Gastroesophageal sphincter (tissue), 4 donors: ENCODE data around the gene CNBP. TPM values are rescaled to one million over a fixed set of nuclear protein-coding genes. Genes with fewer than 3 reads are reported as not detected.
"Not testable (repeated sequence)": the region's sequence is repeated elsewhere in the genome, so short reads cannot be mapped to it uniquely, and the experiment has no call there.

ENCODE experiments used
- ATAC-seq: fragments of 150-250 bp; one replicate; pipeline ENCODE4 v1.9.1; 2016; ENCODE audit warnings: mild to moderate bottlenecking, moderate library complexity
- H3K27ac ChIP-seq, 4 donors: fragments of 200-600 bp; sonication (generic) in 3 of 4; 1 replicate in 3 of 4; 2 replicates in 1 of 4; pipeline ENCODE4 v1.5.1; 2016 to 2019
- H3K27me3 ChIP-seq: fragments of 200-600 bp; sonication (generic); one replicate; pipeline ENCODE4 v1.5.1; 2019
- H3K36me3 ChIP-seq, 2 donors: fragments of 200-600 bp; sonication (generic); one replicate each; pipeline ENCODE4 v1.5.1; 2019; ENCODE audit warnings: control low read depth in 1 of 2
- H3K4me1 ChIP-seq, 3 donors: fragments of 200-600 bp; sonication (generic); 1 replicate in 2 of 3; 2 replicates in 1 of 3; pipeline ENCODE4 v1.5.1; 2016 to 2019; ENCODE audit warnings: control low read depth in 2 of 3
- H3K4me3 ChIP-seq, 2 donors: fragments of 200-600 bp; sonication (generic); one replicate each; pipeline ENCODE4 v1.5.1; 2019; ENCODE audit warnings: mild to moderate bottlenecking in 1 of 2, moderate library complexity in 1 of 2
- H3K9me3 ChIP-seq, 3 donors: fragments of 200-600 bp; sonication (generic); one replicate each; pipeline ENCODE4 v1.5.1; 2017 to 2019; ENCODE audit warnings: control low read depth in 2 of 3
- EP300 ChIP-seq: sonication (generic); formaldehyde crosslinking; IDR thresholded peaks from one replicate; pipeline ENCODE4 v1.6.1; 2017; ENCODE audit warnings: antibody characterized with exemption, mild to moderate bottlenecking
- POLR2A ChIP-seq, 2 donors: fragments of 450-650 bp; IDR thresholded peaks; one replicate each; pipeline ENCODE4 v1.6.1; 2017; ENCODE audit warnings: antibody characterized with exemption in 2 of 2, mild to moderate bottlenecking in 2 of 2, moderate library complexity in 1 of 2
- POLR2AphosphoS5 ChIP-seq: sonication (generic); formaldehyde crosslinking; IDR thresholded peaks from one replicate; pipeline ENCODE4 v1.6.1; 2017; ENCODE audit warnings: antibody characterized with exemption
- WGBS, 2 donors: methylation state at CpG; one replicate each; pipeline ENCODE4 v1.1.5; 2018; ENCODE audit warnings: low coverage in 1 of 2; 5-methylcytosine and 5-hydroxymethylcytosine counted together
- total RNA-seq, 4 donors: library from RNA; depleted of rRNA; stranded (reverse); fragments of >200 nt; gene quantifications; one replicate each; pipeline ENCODE4 v1.1.0, GENCODE V29; 2016
- TF ChIP-seq, protein P1 (sequence below), 4 experiments: fragments of 200-600 bp in 2 of 4; fragments of 450-650 bp in 2 of 4; sonication (generic) in 1 of 4; IDR thresholded peaks; one replicate each; pipeline ENCODE4 v1.5.1; 2017 to 2019; ENCODE audit warnings: antibody characterized with exemption in 4 of 4, mild to moderate bottlenecking in 2 of 4, moderate library complexity in 2 of 4

The CNBP gene
- total RNA-seq, 4 donors from 2014 or later: 420 to 667 (median 590) TPM

DNA sequence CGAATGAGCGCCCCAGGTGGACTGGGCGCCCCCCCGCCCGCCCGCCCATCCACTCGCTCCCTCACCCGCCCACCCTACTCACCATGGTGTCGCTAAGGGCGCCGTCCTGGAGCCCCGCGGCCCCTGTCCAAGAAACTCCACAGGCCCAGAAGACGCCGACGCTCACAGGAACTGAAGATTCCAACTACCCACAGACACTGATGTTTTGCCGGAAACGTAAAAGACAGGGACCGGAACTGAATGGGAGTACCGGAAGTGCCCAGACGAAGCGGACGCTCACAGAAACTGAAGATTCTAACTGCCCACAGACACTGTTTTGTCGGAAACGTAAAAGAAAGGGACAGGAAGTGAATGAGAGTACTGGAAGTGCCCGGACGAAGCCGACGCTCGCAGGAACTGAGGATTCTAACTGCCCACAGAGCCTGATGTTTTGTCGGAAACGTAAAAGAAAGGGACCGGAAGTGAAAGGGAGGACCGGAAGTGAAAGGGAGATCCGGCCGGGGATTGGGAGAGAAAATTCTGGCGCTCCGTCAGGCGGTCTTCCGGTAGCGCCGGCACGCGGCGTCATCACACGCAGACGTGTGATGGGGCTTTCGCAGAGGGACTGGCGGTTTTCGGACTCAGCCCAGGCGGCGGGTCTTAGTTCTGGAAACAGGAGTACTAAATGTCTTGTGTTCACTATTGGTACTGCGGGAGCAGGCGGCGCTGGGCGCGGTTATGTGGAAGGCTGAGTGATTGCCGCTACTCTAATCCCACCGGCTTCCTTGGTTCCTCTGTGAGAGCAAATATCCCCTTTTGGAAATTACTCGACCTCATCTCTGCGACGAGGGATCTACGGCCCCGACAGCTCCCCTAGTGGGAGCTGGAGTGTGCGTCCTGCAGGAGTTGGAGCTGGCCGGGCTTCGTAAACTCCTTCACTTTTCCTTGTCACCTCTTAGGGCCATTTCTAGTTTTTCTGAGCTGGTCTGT is 22.5 kb downstream of the CNBP start, which contains the start of gene ISY1:
Gene ISY1 (minus strand): TSS at position 173 of the 969 bp plus-strand sequence. CDS start 88 bp downstream, at position 85.
- 0% methylated on average over 11 to 45 of the region's 67 CpGs for WGBS, 2 donors
- Histone ChIP-seq H3K27ac (peak within 1 kb of the TSS; percentile 90 to 97 (median 94)), H3K4me1 (peaks cover 8 to 35% (median 13%) of the 10 kb centered on the region in 3 donors), H3K27me3 (no peaks in the 10 kb centered on the region), H3K4me3 (peak within 1 kb of the TSS; percentile 87 to 89), H3K9me3 (no peaks in the 10 kb centered on the region), H3K36me3 (peaks cover 0 to 44% of the 10 kb centered on the region in 2 donors)
- TF ChIP-seq EP300 (no peak), POLR2AphosphoS5 (peak; percentile 96), POLR2A (IDR thresholded peaks at IDR 0.05) (peak; percentile 81 to 85)
- TF ChIP-seq, protein P1, sequence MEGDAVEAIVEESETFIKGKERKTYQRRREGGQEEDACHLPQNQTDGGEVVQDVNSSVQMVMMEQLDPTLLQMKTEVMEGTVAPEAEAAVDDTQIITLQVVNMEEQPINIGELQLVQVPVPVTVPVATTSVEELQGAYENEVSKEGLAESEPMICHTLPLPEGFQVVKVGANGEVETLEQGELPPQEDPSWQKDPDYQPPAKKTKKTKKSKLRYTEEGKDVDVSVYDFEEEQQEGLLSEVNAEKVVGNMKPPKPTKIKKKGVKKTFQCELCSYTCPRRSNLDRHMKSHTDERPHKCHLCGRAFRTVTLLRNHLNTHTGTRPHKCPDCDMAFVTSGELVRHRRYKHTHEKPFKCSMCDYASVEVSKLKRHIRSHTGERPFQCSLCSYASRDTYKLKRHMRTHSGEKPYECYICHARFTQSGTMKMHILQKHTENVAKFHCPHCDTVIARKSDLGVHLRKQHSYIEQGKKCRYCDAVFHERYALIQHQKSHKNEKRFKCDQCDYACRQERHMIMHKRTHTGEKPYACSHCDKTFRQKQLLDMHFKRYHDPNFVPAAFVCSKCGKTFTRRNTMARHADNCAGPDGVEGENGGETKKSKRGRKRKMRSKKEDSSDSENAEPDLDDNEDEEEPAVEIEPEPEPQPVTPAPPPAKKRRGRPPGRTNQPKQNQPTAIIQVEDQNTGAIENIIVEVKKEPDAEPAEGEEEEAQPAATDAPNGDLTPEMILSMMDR (IDR thresholded peaks at IDR 0.05): peak; percentile 54 to 85 (median 74)
- peak; percentile 93 for ATAC-seq

DNA sequence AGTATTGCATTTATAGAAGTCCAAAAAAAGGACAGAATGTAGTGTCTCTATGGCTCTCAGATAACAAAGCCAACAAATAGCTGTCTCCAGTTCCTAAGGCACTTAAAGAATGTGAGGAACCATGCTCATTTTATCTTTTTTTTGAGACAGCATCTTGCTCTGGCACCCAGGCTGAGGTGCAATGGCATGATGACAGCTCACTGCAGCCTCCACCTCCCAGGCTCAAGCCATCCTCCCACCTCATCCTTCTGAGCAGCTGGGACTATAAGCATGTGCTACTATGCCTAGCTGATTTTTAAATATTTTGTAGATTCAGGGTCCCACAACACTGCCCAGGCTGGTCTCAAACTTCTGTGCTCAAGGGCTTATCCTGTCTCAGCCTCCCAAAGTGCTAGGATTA is 38.9 kb downstream of the CNBP start:
- no peak overlapping the region for H3K4me3 ChIP-seq
- H3K4me1 ChIP-seq: no peaks in the 10 kb centered on the region
- ATAC-seq: no peak
- no peak overlapping the region for H3K27ac ChIP-seq
- TF ChIP-seq, protein P1 (IDR thresholded peaks at IDR 0.05): no peak
- TF ChIP-seq POLR2A (IDR thresholded peaks at IDR 0.05) (no peak), POLR2AphosphoS5 (no peak), EP300 (no peak)
- peaks cover 0 to 92% of the 10 kb centered on the region in 2 donors for H3K36me3 ChIP-seq
- no peaks in the 10 kb centered on the region for H3K27me3 ChIP-seq
- no peaks in the 10 kb centered on the region for H3K9me3 ChIP-seq

DNA sequence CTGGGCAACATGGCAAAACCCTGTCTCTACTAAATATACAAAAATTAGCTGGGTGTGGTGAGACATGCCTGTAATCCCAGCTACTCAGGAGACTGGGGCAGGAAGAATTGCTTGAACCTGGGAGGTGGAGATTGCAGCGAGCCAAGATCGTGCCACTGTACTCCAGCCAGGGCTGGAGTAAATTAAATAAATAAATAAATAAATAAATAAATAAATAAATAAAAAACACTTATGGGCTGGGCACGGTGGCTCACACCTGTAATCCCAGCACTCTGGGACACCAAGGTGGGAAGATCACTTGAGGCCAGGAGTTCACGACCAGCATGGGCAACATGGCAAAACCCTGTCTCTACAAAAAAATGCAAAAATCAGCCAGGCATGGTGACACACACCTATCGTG is 42.7 kb downstream of the CNBP start:
- not testable (repeated sequence) for H3K4me3 ChIP-seq, H3K27me3 ChIP-seq, H3K27ac ChIP-seq, ATAC-seq, H3K4me1 ChIP-seq, H3K9me3 ChIP-seq
- WGBS, 2 donors: 82 to 92% methylated on average over 3 to 5 of the region's 5 CpGs
- H3K36me3 ChIP-seq: peaks cover 0 to 97% of the 10 kb centered on the region in 2 donors

DNA sequence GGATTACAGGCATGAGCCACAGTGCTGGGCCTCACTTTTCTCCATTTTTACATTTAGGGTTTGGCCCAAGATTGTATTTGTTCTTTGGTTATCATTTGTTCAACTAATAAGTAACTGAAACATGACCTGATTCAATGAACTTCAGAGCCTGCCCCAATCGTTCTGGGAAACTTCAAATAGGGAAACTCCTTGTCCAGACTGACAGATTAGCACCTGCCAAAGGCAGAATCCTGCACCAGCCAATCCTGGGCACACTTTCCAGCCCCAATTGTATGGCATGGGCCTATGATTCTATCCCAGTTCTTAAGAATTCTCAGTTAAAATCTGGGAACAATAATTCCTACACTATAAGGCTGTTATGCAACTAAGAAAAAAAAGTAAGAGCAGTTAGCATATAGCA is 43.8 kb downstream of the CNBP start:
- ATAC-seq: no peak

DNA sequence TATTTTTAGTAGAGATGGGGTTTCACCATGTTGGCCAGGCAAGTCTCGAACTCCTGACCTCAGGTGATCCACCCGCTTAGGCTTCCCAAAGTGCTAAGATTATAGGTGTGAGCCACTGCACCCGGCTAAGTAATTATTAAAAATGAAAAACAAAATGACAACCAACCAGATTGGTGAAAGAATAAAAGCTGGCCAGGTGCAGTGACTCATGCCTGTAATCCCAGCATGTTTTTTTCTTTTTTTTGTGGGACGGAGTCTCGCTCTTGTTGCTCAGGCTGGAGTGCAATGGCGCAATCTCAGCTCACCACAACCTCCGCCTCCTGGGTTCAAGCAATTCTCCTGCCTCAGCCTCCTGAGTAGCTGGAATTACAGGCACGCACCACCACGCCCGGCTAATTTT is 47.4 kb downstream of the CNBP start:
- WGBS, 2 donors: 83% methylated on average over 2 to 10 of the region's 10 CpGs
- H3K36me3 ChIP-seq: peaks cover 0 to 100% of the 10 kb centered on the region in 2 donors
- H3K9me3 ChIP-seq, H3K27ac ChIP-seq, H3K4me1 ChIP-seq, ATAC-seq, H3K4me3 ChIP-seq, H3K27me3 ChIP-seq: not testable (repeated sequence)

More for the DNA sequence above, 43.8 kb downstream of the CNBP start:
- H3K4me3 ChIP-seq: no peak overlapping the region
- peaks cover 0 to 97% of the 10 kb centered on the region in 2 donors for H3K36me3 ChIP-seq
- no peak overlapping the region for H3K27ac ChIP-seq
- TF ChIP-seq POLR2AphosphoS5: no peak
- no peak for TF ChIP-seq EP300
- no peak for TF ChIP-seq POLR2A (IDR thresholded peaks at IDR 0.05)
- TF ChIP-seq, protein P1 (IDR thresholded peaks at IDR 0.05): no peak
- no peaks in the 10 kb centered on the region for H3K9me3 ChIP-seq
- H3K4me1 ChIP-seq: no peaks in the 10 kb centered on the region
- 50% methylated on average over 1 of the region's 1 CpG; no CpG with 5 or more reads in 1 of the 2 donors for WGBS, 2 donors
- no peaks in the 10 kb centered on the region for H3K27me3 ChIP-seq
